ENCODE measurements around the gene FAHD1. TPM values are rescaled to one million over a fixed set of nuclear protein-coding genes. Genes with fewer than 3 reads are reported as not detected.
A peak's percentile ranks its signal among the peaks of the same experiment; 100 is the strongest.

Gene FAHD1
- total RNA-seq, 4 donors from 2014 or later, result 32.3 to 46.3 (median 34.1) TPM

DNA sequence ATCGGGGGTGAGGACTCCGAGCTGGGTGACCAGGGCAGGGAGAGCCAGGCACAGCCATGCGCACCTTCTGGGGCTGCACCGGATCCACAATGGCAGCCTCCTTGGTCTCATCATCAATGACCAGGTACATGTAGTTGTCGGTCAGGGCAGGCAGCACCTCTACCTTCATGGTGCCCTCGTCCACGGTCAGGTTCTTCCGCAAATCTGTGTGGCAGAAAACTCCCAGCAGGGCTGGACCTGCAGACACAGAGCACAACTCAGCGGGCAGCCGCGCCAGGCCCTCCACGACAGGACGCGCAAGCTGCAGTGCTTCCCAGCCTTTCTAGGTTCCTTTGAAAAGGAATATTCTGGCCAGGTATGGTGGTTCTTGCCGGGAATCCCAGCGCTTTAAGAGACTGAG is 4.2 kb upstream of the FAHD1 start:
- no peak for TF ChIP-seq CTCF (IDR thresholded peaks at IDR 0.05)
- no peak for ATAC-seq (ENCODE audit: low FRiP score)
- DNase-seq (ENCODE audit: low spot score), result no peak

GRCh38 chr16:1823821-1824220 is 3.2 kb upstream of the FAHD1 start:
- ATAC-seq (ENCODE audit: low FRiP score) (no peak), DNase-seq (ENCODE audit: low spot score) (no peak)
- TF ChIP-seq CTCF (IDR thresholded peaks at IDR 0.05), result no peak

DNA sequence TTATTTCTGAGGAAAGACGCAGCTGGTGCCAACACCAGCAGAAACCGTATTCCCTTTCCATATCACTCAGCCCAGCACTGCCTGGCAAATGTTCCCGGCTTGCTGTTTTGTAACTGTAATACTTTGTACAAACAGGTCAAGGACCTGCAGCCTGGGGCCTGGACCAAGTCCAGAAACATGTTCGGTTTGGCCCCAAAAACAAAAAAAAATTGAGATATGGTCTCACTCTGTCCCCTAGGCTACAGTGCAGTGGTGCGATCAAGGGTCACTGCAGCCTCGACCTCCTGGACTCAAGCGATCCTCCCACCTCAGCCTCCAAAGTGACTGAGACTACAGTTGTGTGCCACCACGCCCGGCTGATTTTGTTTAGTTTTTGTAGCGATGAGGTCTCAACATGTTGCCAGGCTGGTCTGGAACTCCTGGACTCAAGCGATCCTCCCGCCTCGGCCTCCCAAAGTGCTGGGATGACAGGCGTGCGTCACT is 1.6 kb upstream of the FAHD1 start:
- DNase-seq (ENCODE audit: low spot score), result no peak
- no peak for ATAC-seq (ENCODE audit: low FRiP score)
- TF ChIP-seq CTCF (IDR thresholded peaks at IDR 0.05), result no peak

GRCh38 chr16:1825864-1826690 is 929 bp upstream of the FAHD1 start:
- DNase-seq (ENCODE audit: low spot score) (no peak), ATAC-seq (ENCODE audit: low FRiP score) (peak; percentile 67)
- no peak for TF ChIP-seq CTCF (IDR thresholded peaks at IDR 0.05)

- DNase-seq (ENCODE audit: low spot score), result no peak
- no peak for TF ChIP-seq CTCF (IDR thresholded peaks at IDR 0.05)
- no peak for ATAC-seq (ENCODE audit: low FRiP score)
Measured at GRCh38 chr16:1828645-1829410, 1.8 kb downstream of the FAHD1 start.

- no peak for TF ChIP-seq CTCF (IDR thresholded peaks at IDR 0.05)
- DNase-seq (ENCODE audit: low spot score) (no peak), ATAC-seq (ENCODE audit: low FRiP score) (no peak)
Measured at GRCh38 chr16:1830213-1830612, 3.2 kb downstream of the FAHD1 start.

Data from omental fat pad (tissue), 4 donors.